Keratinocyte (primary cell): Measurements from ENCODE around the gene AP2A2.

ENCODE experiments used
- EZH2 ChIP-seq: IDR thresholded peaks from one replicate; pipeline ENCODE4 v1.6.1; 2012; ENCODE audit warnings: inconsistent platforms, mild to moderate bottlenecking, low read length, moderate library complexity
- TF ChIP-seq, protein P1 (sequence below), 3 experiments: IDR thresholded peaks in 1 of 3; conservative IDR thresholded peaks in 1 of 3; optimal IDR thresholded peaks in 1 of 3; 2 replicates in 2 of 3; 3 replicates in 1 of 3; pipeline versions ENCODE3 to v1.5.1; 2011; ENCODE audit warnings: low read length in 3 of 3, mild to moderate bottlenecking in 3 of 3, moderate library complexity in 2 of 3, control low read depth in 1 of 3, inconsistent platforms in 1 of 3; ENCODE audit not compliant: insufficient read depth in 2 of 3; ENCODE audit errors: extremely low read depth in 1 of 3

DNA sequence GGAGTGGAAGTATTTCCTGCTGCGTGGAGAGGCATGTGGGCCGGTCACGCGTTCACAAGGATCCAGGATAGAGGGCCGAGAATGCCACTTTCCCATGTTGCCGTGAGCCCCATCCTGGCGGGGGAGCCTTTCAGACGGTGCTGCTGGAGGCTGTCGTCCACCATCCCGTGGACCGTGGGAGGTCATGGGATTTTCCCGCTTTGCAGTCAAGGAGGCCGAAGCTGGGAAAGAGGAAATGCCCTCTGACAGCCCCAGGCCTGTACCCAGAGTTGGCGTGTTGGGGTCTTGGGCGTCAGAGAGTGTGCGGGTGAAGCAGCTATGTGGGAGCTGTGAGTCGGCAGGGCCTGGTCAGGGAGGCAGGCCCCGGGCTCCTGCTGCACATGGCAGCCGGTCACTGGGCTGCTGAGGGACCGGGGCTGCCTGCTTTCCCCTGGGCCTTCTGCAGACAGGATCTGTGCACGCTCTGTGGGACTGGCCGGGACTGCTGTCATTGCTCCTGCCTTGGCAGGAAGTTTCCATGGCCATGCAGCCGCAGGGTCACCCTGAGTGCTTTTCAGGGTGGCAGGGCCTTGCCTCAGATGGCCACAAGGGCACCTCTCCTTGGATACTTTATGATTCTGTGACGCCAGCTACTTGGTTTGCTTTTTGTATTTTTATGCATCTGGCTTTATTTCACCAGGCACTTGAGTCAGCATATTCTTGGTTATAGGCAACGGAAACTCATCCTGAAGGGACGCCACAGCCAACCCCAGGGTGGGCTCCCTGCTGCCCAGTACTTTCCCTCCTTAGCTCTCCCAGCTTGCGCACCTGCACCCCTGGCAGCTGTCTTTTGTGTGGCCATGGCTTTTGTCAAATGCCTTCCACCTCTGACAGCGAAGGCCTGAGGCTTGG, 52.4 kb downstream of the AP2A2 start:
- TF ChIP-seq, protein P1, sequence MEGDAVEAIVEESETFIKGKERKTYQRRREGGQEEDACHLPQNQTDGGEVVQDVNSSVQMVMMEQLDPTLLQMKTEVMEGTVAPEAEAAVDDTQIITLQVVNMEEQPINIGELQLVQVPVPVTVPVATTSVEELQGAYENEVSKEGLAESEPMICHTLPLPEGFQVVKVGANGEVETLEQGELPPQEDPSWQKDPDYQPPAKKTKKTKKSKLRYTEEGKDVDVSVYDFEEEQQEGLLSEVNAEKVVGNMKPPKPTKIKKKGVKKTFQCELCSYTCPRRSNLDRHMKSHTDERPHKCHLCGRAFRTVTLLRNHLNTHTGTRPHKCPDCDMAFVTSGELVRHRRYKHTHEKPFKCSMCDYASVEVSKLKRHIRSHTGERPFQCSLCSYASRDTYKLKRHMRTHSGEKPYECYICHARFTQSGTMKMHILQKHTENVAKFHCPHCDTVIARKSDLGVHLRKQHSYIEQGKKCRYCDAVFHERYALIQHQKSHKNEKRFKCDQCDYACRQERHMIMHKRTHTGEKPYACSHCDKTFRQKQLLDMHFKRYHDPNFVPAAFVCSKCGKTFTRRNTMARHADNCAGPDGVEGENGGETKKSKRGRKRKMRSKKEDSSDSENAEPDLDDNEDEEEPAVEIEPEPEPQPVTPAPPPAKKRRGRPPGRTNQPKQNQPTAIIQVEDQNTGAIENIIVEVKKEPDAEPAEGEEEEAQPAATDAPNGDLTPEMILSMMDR (optimal IDR thresholded peaks at IDR 0.05 in 1 of 3, IDR thresholded peaks at IDR 0.05 in 1 of 3, conservative IDR thresholded peaks at IDR 0.05 in 1 of 3; ENCODE audit: extremely low read depth in 1 of 3, insufficient read depth in 2 of 3, low read length in 3 of 3): no peak
- TF ChIP-seq EZH2: no peak
